ENCODE data around the gene ASIC2. TPM values are rescaled to one million over a fixed set of nuclear protein-coding genes. Genes with fewer than 3 reads are reported as not detected.
A peak's percentile ranks its signal among the peaks of the same experiment; 100 is the strongest.

The ASIC2 gene
- total and polyA plus RNA-seq, 9 donors = under 0.01 to 0.71 (median 0.16) TPM

DNA sequence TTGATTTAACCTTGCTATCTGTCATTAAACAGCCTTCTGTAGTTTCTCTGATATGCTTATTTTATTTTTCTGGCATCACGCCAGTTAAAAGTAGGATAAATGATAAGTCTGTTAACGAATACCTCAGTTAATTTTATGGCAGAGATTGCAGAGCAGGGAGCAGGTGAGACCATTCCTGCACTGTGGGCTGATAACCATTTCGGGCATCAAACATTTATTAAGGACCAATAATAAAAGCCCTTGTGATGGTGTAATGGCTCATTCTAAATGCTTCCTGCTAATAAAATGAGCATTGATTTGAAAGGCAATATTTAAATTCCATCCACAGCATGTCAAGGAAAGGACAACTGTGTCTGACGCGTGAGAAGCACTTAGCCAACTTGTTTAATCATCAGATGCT is 94.1 kb downstream of the ASIC2 start:
- Histone ChIP-seq H3K27ac (ENCODE audit: low read length) (no peak overlapping the region), H3K9me3 (replicated peaks; ENCODE audit: control insufficient read depth, low read depth, low read length) (no peaks in the 10 kb centered on the region), H3K4me3 (ENCODE audit: low read length) (no peak overlapping the region), H3K36me3 (ENCODE audit: control insufficient read depth, insufficient read depth, low read length) (no peaks in the 10 kb centered on the region), H3K4me1 (ENCODE audit: control insufficient read depth, insufficient read depth, low read length) (no peaks in the 10 kb centered on the region), H3K27me3 (ENCODE audit: control insufficient read depth, insufficient read depth, low read length) (peaks cover 6% of the 10 kb centered on the region)
- no peak for DNase-seq
- WGBS (ENCODE audit: insufficient coverage) = 60% methylated on average over 1 of the region's 5 CpGs

- Histone ChIP-seq H3K4me1 (ENCODE audit: control insufficient read depth, insufficient read depth, low read length) (no peaks in the 10 kb centered on the region), H3K27ac (ENCODE audit: low read length) (no peak overlapping the region), H3K4me3 (ENCODE audit: low read length) (no peak overlapping the region), H3K27me3 (ENCODE audit: control insufficient read depth, insufficient read depth, low read length) (peaks cover 8% of the 10 kb centered on the region), H3K36me3 (ENCODE audit: control insufficient read depth, insufficient read depth, low read length) (no peaks in the 10 kb centered on the region), H3K9me3 (replicated peaks; ENCODE audit: control insufficient read depth, low read depth, low read length) (no peaks in the 10 kb centered on the region)
- no peak for DNase-seq
- WGBS (ENCODE audit: insufficient coverage) = 100% methylated on average over 1 of the region's 2 CpGs
Measured at GRCh38 chr17:33197342-33197741, 95.8 kb downstream of the ASIC2 start.

DNA sequence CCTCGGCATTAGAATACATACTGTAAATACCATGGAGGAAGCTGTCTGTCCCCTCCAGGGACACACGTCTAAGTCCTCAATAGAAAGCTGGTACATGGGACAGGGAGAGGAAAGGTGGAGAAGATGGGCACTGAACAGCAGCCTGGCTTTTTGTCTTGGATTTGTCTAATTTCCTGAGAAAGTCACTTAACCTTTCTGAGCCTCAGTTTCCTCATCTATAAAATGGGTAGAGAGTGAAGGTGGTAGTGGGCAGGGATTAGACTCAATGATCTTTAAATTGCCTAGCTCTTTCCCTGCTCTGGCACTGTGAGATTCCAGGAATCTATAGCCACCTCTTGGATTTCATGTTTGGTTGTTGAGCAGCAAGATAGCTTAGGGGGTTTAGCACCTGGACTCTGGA is 96.2 kb downstream of the ASIC2 start:
- H3K4me3 ChIP-seq (ENCODE audit: low read length) = no peak overlapping the region
- H3K4me1 ChIP-seq (ENCODE audit: control insufficient read depth, insufficient read depth, low read length) = no peaks in the 10 kb centered on the region
- H3K9me3 ChIP-seq (replicated peaks; ENCODE audit: control insufficient read depth, low read depth, low read length) = no peaks in the 10 kb centered on the region
- H3K36me3 ChIP-seq (ENCODE audit: control insufficient read depth, insufficient read depth, low read length) = no peaks in the 10 kb centered on the region
- no CpG with 5 or more reads among the region's 2 CpGs for WGBS (ENCODE audit: insufficient coverage)
- H3K27ac ChIP-seq (ENCODE audit: low read length) = no peak overlapping the region
- DNase-seq = no peak
- peaks cover 8% of the 10 kb centered on the region for H3K27me3 ChIP-seq (ENCODE audit: control insufficient read depth, insufficient read depth, low read length)

GRCh38 chr17:33192951-33193911 is 99.9 kb downstream of the ASIC2 start:
- peaks cover 4% of the 10 kb centered on the region for H3K27me3 ChIP-seq (ENCODE audit: control insufficient read depth, insufficient read depth, low read length)

GRCh38 chr17:33183487-33184026 is 109.5 kb downstream of the ASIC2 start:
- Histone ChIP-seq H3K27me3 (ENCODE audit: control insufficient read depth, insufficient read depth, low read length) (peaks cover 10% of the 10 kb centered on the region), H3K4me1 (ENCODE audit: control insufficient read depth, insufficient read depth, low read length) (no peaks in the 10 kb centered on the region), H3K4me3 (ENCODE audit: low read length) (no peak overlapping the region), H3K9me3 (replicated peaks; ENCODE audit: control insufficient read depth, low read depth, low read length) (no peaks in the 10 kb centered on the region), H3K36me3 (ENCODE audit: control insufficient read depth, insufficient read depth, low read length) (no peaks in the 10 kb centered on the region), H3K27ac (ENCODE audit: low read length) (no peak overlapping the region)
- WGBS (ENCODE audit: insufficient coverage) = 65% methylated on average over 2 of the region's 4 CpGs
- DNase-seq = no peak

More at GRCh38 chr17:33192951-33193911, 99.9 kb downstream of the ASIC2 start:
- DNase-seq = no peak
- H3K27ac ChIP-seq (ENCODE audit: low read length) = no peak overlapping the region
- H3K4me3 ChIP-seq (ENCODE audit: low read length) = no peak overlapping the region
- no peaks in the 10 kb centered on the region for H3K9me3 ChIP-seq (replicated peaks; ENCODE audit: control insufficient read depth, low read depth, low read length)
- WGBS (ENCODE audit: insufficient coverage) = 53% methylated on average over 4 of the region's 9 CpGs
- H3K36me3 ChIP-seq (ENCODE audit: control insufficient read depth, insufficient read depth, low read length) = no peaks in the 10 kb centered on the region
- no peaks in the 10 kb centered on the region for H3K4me1 ChIP-seq (ENCODE audit: control insufficient read depth, insufficient read depth, low read length)

DNA sequence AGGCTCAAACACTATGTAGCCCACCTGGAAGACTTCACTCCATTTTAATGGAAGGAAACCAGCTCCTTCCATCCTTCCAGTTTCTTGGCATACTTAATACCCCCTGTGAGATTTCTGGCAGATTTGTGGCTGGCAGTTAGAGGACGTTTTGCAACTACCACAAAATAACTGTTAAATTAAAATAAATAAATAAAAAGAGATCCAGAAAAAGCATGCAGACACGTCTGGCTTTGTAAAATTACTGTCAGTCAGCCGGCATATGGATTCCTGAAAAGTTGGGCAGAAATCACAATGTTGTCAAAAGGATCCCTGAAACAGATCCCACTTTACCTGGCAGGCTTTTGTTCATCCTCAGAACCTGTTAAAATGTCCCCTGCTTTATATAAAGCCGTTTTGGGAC is 113.9 kb downstream of the ASIC2 start:
- Histone ChIP-seq H3K27me3 (ENCODE audit: control insufficient read depth, insufficient read depth, low read length) (peaks cover 13% of the 10 kb centered on the region), H3K27ac (ENCODE audit: low read length) (no peak overlapping the region), H3K4me3 (ENCODE audit: low read length) (no peak overlapping the region), H3K4me1 (ENCODE audit: control insufficient read depth, insufficient read depth, low read length) (no peaks in the 10 kb centered on the region), H3K9me3 (replicated peaks; ENCODE audit: control insufficient read depth, low read depth, low read length) (no peaks in the 10 kb centered on the region), H3K36me3 (ENCODE audit: control insufficient read depth, insufficient read depth, low read length) (no peaks in the 10 kb centered on the region)
- 100% methylated on average over 1 of the region's 4 CpGs for WGBS (ENCODE audit: insufficient coverage)
- no peak for DNase-seq

DNA sequence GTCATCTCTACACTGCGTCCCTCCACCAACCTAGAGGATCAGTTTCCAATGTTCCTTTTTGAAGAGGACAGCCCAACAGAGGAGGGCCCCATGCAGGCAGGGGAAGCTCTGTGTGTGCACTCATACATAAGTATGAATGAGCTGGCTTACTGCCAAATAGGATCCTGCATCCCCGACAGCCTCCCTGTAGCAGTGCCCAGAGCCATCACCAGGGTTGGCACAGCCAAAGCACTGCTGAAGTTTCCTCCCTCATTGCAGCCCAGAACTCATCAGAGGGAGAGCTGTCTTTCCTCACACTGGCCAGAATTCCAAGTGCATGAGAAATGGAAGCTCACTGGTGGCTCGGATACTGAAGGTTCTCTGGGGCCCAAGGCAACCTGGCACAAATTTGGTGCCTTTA is 114.4 kb downstream of the ASIC2 start:
- Histone ChIP-seq H3K27ac (ENCODE audit: low read length) (no peak overlapping the region), H3K4me1 (ENCODE audit: control insufficient read depth, insufficient read depth, low read length) (no peaks in the 10 kb centered on the region), H3K27me3 (ENCODE audit: control insufficient read depth, insufficient read depth, low read length) (peaks cover 12% of the 10 kb centered on the region), H3K4me3 (ENCODE audit: low read length) (no peak overlapping the region), H3K9me3 (replicated peaks; ENCODE audit: control insufficient read depth, low read depth, low read length) (no peaks in the 10 kb centered on the region), H3K36me3 (ENCODE audit: control insufficient read depth, insufficient read depth, low read length) (no peaks in the 10 kb centered on the region)
- 11% methylated on average over 1 of the region's 3 CpGs for WGBS (ENCODE audit: insufficient coverage)
- no peak for DNase-seq

- Histone ChIP-seq H3K4me1 (ENCODE audit: control insufficient read depth, insufficient read depth, low read length) (no peaks in the 10 kb centered on the region), H3K36me3 (ENCODE audit: control insufficient read depth, insufficient read depth, low read length) (no peaks in the 10 kb centered on the region), H3K27me3 (ENCODE audit: control insufficient read depth, insufficient read depth, low read length) (peaks cover 13% of the 10 kb centered on the region), H3K9me3 (replicated peaks; ENCODE audit: control insufficient read depth, low read depth, low read length) (no peaks in the 10 kb centered on the region), H3K27ac (ENCODE audit: low read length) (no peak overlapping the region), H3K4me3 (ENCODE audit: low read length) (no peak overlapping the region)
- DNase-seq = peak; percentile 85
- WGBS (ENCODE audit: insufficient coverage) = 17% methylated on average over 7 of the region's 8 CpGs
Measured at GRCh38 chr17:33175562-33175961, 117.5 kb downstream of the ASIC2 start.

- WGBS (ENCODE audit: insufficient coverage) = no CpG with 5 or more reads among the region's 2 CpGs
- H3K27ac ChIP-seq (ENCODE audit: low read length) = no peak overlapping the region
Measured at GRCh38 chr17:33171931-33172330, 121.2 kb downstream of the ASIC2 start.

GRCh38 chr17:33169580-33170285 is 123.4 kb downstream of the ASIC2 start:
- WGBS (ENCODE audit: insufficient coverage) = 60% methylated on average over 1 of the region's 6 CpGs
- no peak for DNase-seq
- no peak overlapping the region for H3K4me3 ChIP-seq (ENCODE audit: low read length)
- no peak overlapping the region for H3K27ac ChIP-seq (ENCODE audit: low read length)
- peaks cover 10% of the 10 kb centered on the region for H3K27me3 ChIP-seq (ENCODE audit: control insufficient read depth, insufficient read depth, low read length)
- no peaks in the 10 kb centered on the region for H3K36me3 ChIP-seq (ENCODE audit: control insufficient read depth, insufficient read depth, low read length)
- peaks cover 5% of the 10 kb centered on the region for H3K4me1 ChIP-seq (ENCODE audit: control insufficient read depth, insufficient read depth, low read length)
- H3K9me3 ChIP-seq (replicated peaks; ENCODE audit: control insufficient read depth, low read depth, low read length) = no peaks in the 10 kb centered on the region

More at GRCh38 chr17:33171931-33172330, 121.2 kb downstream of the ASIC2 start:
- H3K9me3 ChIP-seq (replicated peaks; ENCODE audit: control insufficient read depth, low read depth, low read length) = no peaks in the 10 kb centered on the region
- H3K36me3 ChIP-seq (ENCODE audit: control insufficient read depth, insufficient read depth, low read length) = no peaks in the 10 kb centered on the region
- no peak overlapping the region for H3K4me3 ChIP-seq (ENCODE audit: low read length)
- peaks cover 13% of the 10 kb centered on the region for H3K27me3 ChIP-seq (ENCODE audit: control insufficient read depth, insufficient read depth, low read length)
- no peaks in the 10 kb centered on the region for H3K4me1 ChIP-seq (ENCODE audit: control insufficient read depth, insufficient read depth, low read length)
- DNase-seq = no peak

Measured in muscle of leg (tissue), 11 donors.